Loucy (cell line): ENCODE measurements around the gene DZANK1.

Experiments used
- CTCF ChIP-seq: fragments of 200-600 bp; sonication (generic); conservative IDR thresholded peaks from 2 replicates; pipeline ENCODE4 v1.5.1; 2014; ENCODE audit warnings: mild to moderate bottlenecking, antibody characterized with exemption, low read length
- EZH2phosphoT487 ChIP-seq: fragments of 200-600 bp; IDR thresholded peaks from 2 replicates; pipeline ENCODE4 v1.6.1; 2018; ENCODE audit warnings: antibody characterized with exemption, mild to moderate bottlenecking, moderate library complexity, borderline replicate concordance

GRCh38 chr20:18477218-18477617, 10.4 kb upstream of the DZANK1 start:
- TF ChIP-seq CTCF (no peak), EZH2phosphoT487 (no peak)
